ENCODE measurements around the gene TSPAN14.

- TF ChIP-seq, protein P1, sequence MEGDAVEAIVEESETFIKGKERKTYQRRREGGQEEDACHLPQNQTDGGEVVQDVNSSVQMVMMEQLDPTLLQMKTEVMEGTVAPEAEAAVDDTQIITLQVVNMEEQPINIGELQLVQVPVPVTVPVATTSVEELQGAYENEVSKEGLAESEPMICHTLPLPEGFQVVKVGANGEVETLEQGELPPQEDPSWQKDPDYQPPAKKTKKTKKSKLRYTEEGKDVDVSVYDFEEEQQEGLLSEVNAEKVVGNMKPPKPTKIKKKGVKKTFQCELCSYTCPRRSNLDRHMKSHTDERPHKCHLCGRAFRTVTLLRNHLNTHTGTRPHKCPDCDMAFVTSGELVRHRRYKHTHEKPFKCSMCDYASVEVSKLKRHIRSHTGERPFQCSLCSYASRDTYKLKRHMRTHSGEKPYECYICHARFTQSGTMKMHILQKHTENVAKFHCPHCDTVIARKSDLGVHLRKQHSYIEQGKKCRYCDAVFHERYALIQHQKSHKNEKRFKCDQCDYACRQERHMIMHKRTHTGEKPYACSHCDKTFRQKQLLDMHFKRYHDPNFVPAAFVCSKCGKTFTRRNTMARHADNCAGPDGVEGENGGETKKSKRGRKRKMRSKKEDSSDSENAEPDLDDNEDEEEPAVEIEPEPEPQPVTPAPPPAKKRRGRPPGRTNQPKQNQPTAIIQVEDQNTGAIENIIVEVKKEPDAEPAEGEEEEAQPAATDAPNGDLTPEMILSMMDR (IDR thresholded peaks at IDR 0.05) = no peak
- no peak for TF ChIP-seq POLR2A (IDR thresholded peaks at IDR 0.05)
Observed at GRCh38 chr10:80579181-80579763, 125.2 kb downstream of the TSPAN14 start.

Data from lower leg skin (tissue), 3 donors.